NCI-H2196 treated with DMSO at 0.1 percent for 48 hours (cell line): ENCODE measurements around the gene DNAJC6.
"Not testable (repeated sequence)": the region's sequence is repeated elsewhere in the genome, so short reads cannot be mapped to it uniquely, and the experiment has no call there.

Experiments
- DNase-seq: peaks from one replicate; lab custom pipeline; 2025; ENCODE audit not compliant: unreplicated experiment; lab: John Stamatoyannopoulos, UW

The DNAJC6 gene

DNA sequence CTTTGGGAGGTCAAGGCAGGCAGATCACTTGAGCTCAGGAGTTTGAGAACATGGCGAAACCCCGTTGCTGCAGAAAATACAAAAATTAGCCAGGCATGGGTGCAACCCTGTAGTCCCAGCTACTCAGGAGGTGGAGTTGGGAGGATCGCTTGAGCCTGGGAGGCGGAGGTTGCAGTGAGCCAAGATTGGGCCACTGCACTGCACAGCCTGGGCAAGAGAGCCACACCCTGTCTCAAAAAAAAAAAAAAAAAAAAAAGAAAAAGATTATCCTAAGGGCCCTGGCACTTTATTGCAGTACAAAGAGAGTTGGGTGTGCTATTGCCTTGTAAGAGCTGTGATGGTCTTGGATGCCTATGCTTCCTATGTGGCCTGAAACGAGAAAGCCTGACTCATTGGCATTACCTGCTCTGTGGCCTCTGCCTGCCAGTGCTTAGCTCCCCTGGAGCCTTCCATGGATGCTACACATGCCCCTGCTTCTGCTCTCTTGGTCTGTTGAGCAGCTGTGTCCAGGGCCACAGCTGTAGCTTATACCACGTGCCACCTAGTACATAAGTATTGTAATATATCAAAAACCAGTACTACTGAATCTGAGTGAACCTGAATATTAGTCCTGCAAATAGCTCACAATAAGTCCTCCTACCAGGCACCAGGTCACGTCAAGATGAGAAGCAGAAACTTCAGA lies 45.8 kb downstream of the DNAJC6 start:
- DNase-seq = no peak

DNA sequence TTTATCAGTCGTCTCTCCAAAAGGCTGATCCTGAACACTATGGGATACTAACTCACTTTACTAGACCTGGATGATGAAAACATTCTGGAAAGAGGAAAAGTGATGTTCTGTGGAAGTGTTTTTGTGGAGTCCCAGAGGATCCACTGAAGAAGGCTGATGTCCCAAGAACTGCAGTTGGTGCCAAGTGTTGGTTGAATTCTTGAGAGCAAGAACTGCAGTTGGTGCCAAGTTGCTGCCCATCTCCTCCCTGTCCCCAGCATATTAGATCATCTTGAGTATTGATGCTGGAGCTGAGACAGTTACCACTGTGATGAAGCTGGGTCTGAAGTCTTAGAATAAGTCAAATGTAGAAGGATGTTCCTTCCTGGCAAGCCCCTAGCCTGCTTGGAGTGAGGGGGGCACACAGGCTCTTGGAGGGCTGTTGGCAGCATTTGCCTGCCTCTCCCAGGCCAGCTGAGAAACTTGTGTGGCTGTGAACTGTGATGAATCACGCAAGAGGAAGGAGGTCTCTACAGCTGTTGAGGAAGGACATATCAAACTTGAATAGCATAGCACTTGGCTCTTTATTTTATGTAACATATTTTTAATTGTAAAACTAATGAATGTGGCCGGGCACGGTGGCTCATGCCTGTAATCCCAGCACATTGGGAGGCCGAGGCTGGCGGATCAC lies 48.1 kb downstream of the DNAJC6 start:
- DNase-seq = no peak

DNA sequence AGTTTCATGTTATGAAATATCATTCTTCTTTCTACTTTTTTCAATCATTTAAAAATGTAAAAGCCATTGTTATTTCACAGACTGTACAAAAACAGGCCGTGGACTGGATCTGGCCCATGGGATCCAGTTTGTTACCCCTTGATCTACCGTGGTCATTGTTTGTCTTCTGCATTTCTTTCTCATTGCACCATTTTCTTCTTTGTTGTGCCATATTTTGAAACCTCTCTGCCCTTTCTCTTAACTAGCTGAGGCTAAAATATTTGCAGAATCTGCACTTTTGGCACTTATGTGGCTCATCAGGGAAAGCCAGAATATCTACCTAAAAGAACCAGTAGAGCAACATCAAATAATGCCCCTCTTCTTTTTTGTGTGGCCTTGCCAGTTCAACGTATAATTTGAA lies 50.5 kb downstream of the DNAJC6 start:
- DNase-seq = no peak

DNA sequence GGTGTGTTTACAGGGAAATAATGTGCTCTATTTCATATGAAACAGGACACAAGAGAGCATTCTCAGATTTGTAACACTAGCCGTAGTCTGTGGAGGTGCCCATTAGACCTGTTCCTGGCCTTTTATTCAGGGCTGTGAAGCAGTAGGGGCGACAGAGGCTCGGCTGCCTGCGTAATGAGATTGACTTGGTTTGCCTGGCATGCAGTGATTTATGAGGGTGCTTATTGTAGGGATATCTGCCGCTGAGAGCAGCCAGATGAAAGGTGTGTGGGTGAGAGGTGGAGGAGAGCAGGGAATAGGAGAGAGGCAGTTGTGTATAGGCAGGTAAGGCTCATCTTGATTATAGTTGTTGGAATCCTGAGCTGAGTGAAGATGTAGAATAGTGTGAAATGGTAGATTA lies 51.3 kb downstream of the DNAJC6 start:
- no peak for DNase-seq

DNA sequence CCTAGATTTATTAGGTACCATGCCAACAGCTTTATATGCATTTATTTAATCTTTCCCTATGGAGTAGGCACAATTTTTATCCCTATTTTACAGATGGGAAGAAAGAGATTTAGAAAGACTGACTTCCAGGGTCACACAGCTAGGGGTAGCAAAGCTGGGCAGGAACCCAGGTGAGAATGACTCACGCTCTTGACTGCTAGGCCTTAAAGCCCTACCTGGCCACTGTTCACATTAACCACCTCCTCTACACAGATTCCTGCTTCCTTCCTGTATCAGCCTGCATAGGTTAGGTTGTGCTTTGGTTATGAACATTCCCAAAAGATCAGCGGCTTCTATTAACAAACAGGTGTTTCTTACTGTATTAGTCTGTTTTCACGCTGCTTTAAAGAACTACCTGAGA lies 53.2 kb downstream of the DNAJC6 start:
- DNase-seq = peak; percentile 10

DNA sequence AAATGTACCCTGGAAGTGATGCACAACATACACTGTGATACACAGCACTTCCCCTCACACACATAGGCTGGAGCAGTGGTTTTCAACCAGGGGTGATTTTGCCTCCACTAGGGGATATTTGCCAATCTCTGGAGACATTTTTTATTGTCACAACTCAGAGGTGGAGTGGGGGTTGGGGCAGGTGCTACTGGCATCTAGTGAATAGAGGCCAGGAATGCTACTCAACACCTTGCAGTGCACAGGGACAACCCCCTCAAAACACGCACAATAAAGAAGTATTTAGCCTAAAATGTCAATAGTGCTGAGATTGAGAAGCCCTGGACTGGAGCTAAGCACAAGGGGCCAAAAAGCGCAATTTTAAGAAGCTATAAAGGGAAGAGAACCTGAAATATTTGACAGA lies 54.1 kb downstream of the DNAJC6 start:
- no peak for DNase-seq

DNA sequence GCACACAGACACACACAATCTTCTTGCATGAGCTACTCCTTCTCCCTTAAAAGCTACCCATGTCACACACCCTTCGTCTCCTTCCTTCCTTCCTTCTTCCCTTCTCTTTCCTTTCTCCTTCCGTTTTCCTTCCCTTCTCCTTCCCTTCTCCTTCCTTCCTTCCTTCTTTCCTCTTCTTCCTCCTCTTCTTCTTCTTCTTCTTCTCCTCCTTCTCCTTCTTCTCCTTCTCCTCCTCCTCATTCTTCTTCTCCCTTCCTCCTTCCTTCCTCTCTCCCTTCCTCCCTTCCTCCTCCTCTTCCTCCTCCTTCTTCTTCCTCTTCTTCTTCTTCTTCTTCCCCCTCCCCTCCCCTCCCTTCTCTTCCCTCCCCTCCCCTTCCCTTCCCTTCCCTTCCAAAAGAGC lies 59.1 kb downstream of the DNAJC6 start:
- no peak for DNase-seq

DNA sequence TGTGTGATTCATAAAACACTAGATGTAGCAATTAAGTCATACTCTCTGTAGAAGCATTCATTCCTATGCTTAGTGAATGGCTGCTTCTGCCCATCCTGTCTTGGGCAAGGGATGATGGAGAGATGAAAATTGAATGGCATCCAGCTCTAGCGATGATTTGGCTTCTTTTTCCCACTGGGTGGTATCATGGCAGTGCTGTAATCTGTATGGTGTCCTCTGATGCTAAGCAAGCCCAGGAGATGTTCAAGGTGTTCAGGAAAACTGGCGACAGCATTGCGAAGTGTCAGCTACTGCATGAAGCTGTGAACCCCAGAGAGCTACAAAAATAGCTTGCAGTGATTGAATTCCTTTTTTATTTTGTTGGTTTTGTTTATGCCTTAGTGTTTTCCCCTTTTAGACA lies 62.2 kb downstream of the DNAJC6 start:
- DNase-seq = no peak

DNA sequence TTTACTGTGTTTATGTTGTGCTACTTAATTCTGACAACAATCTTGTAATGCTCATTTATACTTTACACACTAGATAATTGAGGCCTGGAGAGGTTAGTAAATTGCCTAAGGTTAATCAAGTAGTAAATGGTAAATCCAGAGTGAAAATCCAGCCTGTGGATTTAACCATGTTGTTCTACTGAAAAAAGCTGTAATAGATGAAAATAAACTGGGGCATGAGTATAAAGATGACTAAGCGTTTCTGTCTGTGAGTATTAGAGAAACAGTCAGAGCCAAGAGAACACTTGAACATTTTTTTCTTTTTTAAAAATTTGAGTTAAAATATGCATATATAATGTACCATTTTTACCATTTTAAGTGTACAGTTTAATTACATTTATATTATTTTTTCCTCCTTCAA lies 63.2 kb downstream of the DNAJC6 start:
- no peak for DNase-seq

DNA sequence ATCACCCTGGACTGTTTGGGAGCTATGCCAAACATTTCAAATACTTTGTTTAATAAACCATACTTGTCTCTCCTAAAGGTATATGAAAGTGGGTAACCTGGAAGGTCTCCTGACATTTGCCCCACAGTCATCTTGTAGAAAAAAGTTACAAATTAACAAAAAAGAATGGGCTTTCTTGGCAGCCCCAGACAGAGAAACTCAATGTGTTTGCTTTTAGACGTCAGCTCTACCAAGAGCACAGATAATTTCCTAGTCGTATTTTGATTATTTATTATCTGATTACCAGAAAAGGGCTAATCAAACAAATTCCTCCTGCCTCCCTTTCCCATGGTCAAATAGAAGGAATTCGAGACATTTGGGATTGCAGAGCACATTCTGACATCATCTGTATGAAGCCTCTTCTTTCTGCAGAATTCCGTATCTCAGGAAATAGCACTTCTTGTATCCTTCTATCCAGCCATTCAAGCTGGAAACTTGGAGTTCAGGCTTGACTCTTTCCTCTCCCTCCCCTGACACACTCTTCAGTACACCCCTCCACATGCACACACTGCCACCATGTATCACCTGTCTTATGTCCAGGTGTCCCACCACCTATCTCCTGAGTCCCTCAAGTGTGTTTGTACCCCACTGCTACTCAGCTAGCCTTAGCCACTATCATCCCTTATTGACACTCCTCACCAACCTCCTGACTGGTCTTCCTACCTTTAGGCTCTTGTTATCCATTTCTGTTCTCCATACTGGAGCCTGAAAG lies 68.3 kb downstream of the DNAJC6 start:
- no peak for DNase-seq

DNA sequence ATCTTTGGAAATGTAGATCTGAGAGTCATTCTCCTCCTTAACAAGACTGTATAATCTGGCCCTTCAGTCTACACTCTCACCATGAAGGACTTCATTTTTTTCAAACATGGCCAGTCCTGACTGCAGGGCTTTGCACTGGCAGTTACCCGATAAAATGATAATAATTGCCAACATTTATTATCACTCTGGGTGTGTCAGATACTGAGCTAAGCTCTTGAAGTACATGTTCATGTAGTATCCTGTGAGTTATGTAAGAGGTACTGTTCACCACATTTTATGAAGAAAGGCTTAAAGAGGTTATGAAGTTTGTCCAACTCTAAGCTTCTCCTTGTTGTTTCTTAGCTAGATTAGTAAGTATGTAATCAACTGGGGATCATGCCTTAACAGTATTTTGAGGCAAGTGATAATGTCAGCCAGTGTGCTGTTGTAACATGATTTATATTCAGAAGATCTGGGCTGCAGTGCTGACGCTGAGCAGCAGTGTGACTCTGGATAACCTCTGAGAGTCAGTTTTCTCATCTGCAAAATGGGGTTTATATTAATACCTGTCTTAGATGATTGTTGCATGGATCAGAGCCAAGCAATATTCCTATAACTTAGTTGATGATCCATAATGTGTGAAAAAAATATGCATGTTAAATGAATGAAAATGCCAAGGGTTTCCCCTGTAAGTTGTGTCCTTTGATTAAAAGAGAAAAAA lies 69.1 kb downstream of the DNAJC6 start:
- DNase-seq = no peak

DNA sequence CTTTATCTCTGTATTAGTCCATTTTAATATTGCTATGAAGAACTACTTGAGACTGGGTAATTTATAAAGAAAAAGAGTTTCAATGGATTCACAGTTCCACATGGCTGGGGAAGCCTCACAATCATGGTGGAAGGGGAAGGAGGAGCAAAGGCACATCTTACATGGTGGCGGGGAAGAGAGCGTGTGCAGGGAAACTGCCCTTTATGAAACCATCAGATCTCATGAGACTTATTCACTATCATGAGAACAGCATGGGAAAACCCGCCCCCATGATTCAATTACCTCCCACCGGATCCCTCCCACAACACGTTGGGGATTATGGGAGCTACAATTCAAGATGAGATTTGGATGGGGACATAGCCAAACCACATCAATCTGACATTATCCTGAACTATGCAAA lies 75.1 kb downstream of the DNAJC6 start:
- not testable (repeated sequence) for DNase-seq

DNA sequence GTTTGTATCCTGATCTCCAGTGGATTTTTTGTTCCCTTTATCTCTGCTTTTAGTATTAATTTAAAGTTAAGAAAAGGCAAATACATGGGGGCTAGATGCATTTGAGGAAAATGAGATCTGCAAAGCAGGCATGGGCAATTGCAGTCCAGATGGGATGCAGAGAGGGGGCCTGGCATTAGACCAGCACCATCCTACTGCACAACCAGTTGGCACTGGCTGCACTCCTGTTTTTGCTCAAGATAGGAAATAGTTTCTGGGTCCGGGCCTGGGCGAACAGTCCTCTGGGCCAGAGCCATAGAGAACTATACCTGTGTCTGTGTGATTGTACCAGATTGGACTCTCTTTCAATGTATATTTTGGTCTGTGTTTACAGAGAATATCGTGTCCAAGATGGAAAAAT lies 77.1 kb downstream of the DNAJC6 start:
- DNase-seq = no peak

DNA sequence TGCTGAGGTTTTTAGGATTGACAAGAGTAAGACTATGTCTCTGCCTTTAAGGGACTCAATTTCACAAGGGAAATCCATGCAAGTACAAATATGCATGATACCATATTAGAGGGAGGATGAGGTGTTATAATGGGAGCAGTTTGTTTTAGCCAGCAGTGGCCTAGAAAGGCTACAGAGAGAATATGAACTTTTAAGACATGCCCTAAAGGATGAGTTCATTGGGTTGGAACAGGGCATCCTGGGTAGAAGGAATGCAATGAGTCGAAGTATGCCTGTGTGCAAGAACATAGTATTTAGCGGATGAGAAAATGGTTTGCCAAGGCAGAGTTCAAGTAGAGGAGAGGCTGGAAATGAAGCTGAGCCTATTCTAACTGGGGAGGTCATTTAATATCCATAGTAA lies 78.5 kb downstream of the DNAJC6 start:
- DNase-seq = no peak

DNA sequence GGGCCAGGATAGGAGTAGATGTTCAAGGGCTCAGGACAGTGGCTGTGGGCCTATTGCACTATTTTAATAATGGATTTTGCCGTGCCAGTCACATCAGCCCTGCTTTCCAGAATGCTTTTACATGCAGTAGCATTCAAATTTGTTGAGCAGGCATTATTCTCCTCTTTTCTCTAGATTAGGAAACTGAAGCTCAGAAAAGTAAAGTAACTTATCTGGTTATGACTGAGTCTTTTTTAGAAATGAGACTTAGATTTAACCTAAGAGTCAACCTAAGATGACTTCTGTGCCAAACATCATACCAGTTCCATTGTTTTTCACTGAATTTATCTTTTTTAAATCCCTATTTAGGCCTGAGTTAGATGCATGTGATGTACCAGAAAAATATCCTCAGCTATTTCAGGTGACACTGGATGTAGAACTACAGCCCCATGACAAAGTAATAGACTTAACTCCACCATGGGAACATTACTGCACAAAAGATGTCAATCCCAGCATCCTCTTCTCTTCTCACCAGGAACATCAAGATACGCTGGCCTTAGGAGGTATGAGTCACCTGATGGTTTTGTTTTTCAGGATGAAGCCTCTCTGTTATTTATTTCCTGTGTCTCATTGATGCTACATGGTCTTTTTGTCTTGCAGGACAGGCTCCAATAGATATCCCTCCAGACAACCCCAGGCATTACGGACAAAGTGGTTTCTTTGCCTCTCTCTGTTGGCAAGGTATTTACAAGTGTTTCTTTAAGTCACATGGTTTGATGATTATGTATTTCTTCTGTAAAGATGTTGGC lies 79.8 kb downstream of the DNAJC6 start:
- DNase-seq = no peak

DNA sequence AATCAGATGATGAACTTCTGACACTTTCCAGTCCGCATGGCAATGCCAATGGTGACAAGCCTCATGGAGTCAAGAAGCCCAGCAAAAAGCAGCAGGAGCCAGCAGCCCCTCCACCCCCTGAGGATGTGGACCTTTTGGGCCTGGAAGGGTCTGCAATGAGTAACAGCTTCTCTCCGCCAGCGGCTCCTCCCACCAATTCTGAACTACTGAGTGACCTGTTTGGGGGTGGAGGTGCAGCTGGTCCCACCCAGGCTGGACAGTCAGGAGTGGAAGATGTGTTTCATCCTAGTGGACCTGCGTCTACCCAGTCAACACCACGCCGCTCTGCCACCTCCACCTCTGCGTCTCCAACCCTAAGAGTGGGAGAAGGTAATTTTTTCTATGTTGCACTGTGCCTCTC lies 83.2 kb downstream of the DNAJC6 start:
- no peak for DNase-seq

DNA sequence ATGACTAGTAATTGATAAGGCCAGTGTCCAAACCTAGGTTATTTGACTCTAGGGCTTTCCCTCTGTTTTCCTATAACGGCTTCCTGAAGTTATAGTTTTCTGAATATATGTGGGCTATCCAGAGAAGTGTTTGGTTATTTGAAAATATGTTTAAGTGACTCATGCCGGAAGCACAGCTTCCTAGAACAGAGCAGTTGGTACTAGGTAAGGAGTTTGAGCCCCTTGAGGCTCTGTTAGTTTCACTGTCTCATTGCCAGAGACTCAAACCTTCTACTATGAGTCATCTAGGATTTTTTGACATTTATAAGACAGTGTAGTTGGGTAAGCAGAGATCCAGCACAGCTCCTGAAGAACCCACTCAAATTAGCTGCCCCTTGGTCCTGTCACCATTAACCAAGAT lies 84.0 kb downstream of the DNAJC6 start:
- DNase-seq = no peak

DNA sequence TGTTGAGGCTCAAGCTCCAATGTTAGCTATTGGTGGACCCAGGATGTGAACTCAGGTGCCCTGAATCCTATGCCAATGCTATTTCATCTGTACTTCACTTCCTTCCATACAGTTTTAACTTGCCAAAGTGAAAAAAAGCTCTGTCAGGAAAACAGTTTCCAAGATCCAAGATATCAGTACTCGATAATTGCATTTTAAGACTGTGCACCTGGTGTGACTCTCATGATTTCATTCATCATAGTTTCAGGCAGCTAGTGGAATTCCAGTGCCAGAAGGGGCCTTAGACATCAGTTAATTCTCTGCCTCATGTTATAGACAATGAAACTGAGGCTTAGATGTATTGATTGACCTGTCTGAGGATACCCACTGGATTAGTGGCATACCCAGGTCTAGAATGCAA lies 84.6 kb downstream of the DNAJC6 start:
- DNase-seq = no peak

DNA sequence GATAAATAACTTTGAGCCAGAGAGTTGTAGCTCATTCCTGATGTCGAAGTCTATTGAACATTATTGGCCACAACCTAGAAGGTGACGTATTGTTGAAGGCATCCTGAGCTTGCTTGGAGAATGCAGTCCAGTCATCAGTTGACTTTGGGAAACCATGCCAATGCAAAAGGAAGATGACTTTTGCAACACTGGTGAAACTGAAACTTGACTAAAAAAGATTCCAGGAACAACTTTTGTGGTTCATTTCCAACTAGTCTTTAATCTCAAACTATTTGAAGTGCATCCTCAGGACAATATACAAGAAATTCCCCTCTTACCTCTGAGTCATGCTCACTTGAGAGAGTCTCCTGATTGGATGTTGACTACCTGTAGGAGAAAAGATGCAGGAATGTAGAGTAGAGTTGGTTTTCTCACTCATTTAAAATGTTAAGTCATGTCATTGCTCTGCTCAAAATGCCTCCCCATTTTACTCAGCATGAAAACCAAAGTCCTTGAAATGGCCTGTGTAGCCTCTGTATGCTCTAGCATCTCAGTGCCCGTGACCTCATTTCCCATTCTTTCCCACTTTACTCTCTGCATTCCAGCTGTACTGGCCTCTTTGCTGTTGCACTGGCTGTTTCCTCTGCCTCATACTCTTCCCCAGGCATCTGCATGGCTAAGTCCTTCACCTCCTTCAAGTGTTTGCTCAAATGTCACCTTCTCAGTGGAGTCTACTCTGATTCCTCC lies 86.7 kb downstream of the DNAJC6 start:
- no peak for DNase-seq

DNA sequence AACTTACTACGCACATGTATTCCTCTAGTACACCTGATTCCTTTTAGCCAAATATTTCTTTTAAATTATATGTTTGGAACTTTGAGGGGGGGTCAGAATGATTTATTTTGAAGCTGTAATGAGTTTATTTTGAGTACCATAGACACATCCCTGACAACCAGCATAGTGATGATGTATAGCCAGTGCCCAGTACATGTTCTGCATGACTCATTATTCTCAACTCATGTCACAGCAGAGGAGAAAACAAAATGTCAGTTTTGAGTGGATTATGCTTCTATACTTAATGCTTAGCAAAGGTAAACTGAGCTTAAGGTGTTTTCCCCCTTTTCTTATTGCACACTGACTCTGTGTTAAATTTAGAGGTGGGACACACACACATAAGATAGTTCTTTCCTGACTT lies 88.7 kb downstream of the DNAJC6 start:
- DNase-seq = no peak
